ENCODE results near the gene PDE12. TPM values are rescaled to one million over a fixed set of nuclear protein-coding genes. Genes with fewer than 3 reads are reported as not detected.
"Not testable (repeated sequence)": the region's sequence is repeated elsewhere in the genome, so short reads cannot be mapped to it uniquely, and the experiment has no call there.

Gene PDE12
- total and polyA plus RNA-seq, 2 of the 8 experiments (the other 6 are each of a cell fraction or from before 2014, with no cell fraction given), result 9.0 to 12.1 TPM

- not testable (repeated sequence) for H3K56ac ChIP-seq (replicated peaks; ENCODE audit: insufficient read length, low read depth, low read length); H4K5ac ChIP-seq (ENCODE audit: insufficient read length, low read depth, low read length); H2AK5ac ChIP-seq (ENCODE audit: low read depth, low read length); H4K20me1 ChIP-seq (replicated peaks in 1 of 2; ENCODE audit: control insufficient read depth in 1 of 2, insufficient read depth in 2 of 2, low read length in 2 of 2); H3K9ac ChIP-seq (replicated peaks in 1 of 4; ENCODE audit: extremely low read depth in 1 of 4, low read depth in 3 of 4, low read length in 3 of 4); H4K8ac ChIP-seq (ENCODE audit: extremely low read depth, insufficient read depth, low read length); H3K27me3 ChIP-seq (replicated peaks in 1 of 4; ENCODE audit: control insufficient read depth in 3 of 4, extremely low read depth in 1 of 4, insufficient read depth in 3 of 4, low read length in 3 of 4); H4K91ac ChIP-seq (replicated peaks; ENCODE audit: insufficient read length, low read length); FAIRE-seq; H3K23me2 ChIP-seq (ENCODE audit: low read depth, low read length); H3K18ac ChIP-seq (ENCODE audit: extremely low read depth, low read length); H3K4me3 ChIP-seq (ENCODE audit: extremely low read depth in 1 of 4, insufficient read depth in 2 of 4, low read depth in 3 of 4, low read length in 4 of 4); H2BK5ac ChIP-seq (ENCODE audit: low read depth, low read length); H3K36me3 ChIP-seq (ENCODE audit: control insufficient read depth in 2 of 4, insufficient read depth in 4 of 4, low read length in 3 of 4); H2BK120ac ChIP-seq (replicated peaks; ENCODE audit: low read depth, low read length); H3K79me1 ChIP-seq (ENCODE audit: low read depth, low read length); H3K23ac ChIP-seq (ENCODE audit: insufficient read length); H3K9me3 ChIP-seq (ENCODE audit: insufficient read depth in 2 of 2, low read depth in 1 of 2, low read length in 1 of 2); H2BK12ac ChIP-seq (ENCODE audit: low read depth, low read length); H2BK15ac ChIP-seq (ENCODE audit: low read length); H3K27ac ChIP-seq (ENCODE audit: low read depth, low read length); DNase-seq (ENCODE audit: low read depth in 1 of 2, low spot score in 2 of 2); H2BK20ac ChIP-seq (ENCODE audit: low read length); H3K4me2 ChIP-seq (ENCODE audit: insufficient read depth in 1 of 2, low read depth in 2 of 2, low read length in 2 of 2); H3K4me1 ChIP-seq (replicated peaks in 1 of 4; ENCODE audit: control insufficient read depth in 3 of 4, insufficient read depth in 4 of 4, low read length in 3 of 4); H3K4ac ChIP-seq (replicated peaks; ENCODE audit: insufficient read length, low read depth, low read length); H2AFZ ChIP-seq (ENCODE audit: low read length); H3K14ac ChIP-seq (ENCODE audit: insufficient read length); H3K79me2 ChIP-seq (ENCODE audit: control insufficient read depth in 1 of 2, insufficient read depth in 2 of 2, low read length in 2 of 2)
- ChIA-PET POLR2A (ENCODE audit: partially characterized antibody) (interaction anchor here (0.8 kb wide), 1 partner anchor 225 kb away, joined by 3 read pairs; no protein-coding TSS in a partner anchor), CTCF (ENCODE audit: partially characterized antibody) (interaction anchor here (0.6 kb wide), 1 partner anchor 204 kb away, joined by 4 read pairs; no protein-coding TSS in a partner anchor)
- 94% methylated on average over 5 of the region's 5 CpGs; no CpG with 5 or more reads in 1 of the 2 experiments for WGBS, 2 experiments (ENCODE audit: extremely low coverage in 1 of 2, insufficient coverage in 1 of 2, insufficient read length in 1 of 2, insufficient replicate concordance in 2 of 2, low coverage in 1 of 2, low lambda C conversion rate in 2 of 2, missing lambda C conversion rate in 1 of 2)
These were observed 55.8 kb downstream of the PDE12 start for GRCh38 chr3:57611870-57612269.

Data from H1 (cell line).